GM10248 (cell line): ENCODE measurements around the gene PLEKHA7.

Experiments
- CTCF ChIA-PET: fragments of 300-600 bp; sonication (Branson Sonifier 250); formaldehyde crosslinking; extraction: SDS; loops from one replicate; lab custom pipeline; 2021; ENCODE audit warnings: antibody characterized with exemption; lab: Yijun Ruan, JAX
- POLR2A ChIA-PET: fragments of 350-650 bp; sonication (Branson Sonifier 250); formaldehyde crosslinking; extraction: SDS; loops from one replicate; lab custom pipeline; 2020; ENCODE audit warnings: antibody characterized with exemption; lab: Yijun Ruan, JAX
- DNase-seq: peaks from one replicate; pipeline ENCODE4 v3.0.0; 2012; ENCODE audit errors: extremely low spot score
- CTCF ChIP-seq: IDR thresholded peaks from 2 replicates; pipeline ENCODE4 v1.5.1; 2012; ENCODE audit warnings: mild to moderate bottlenecking, low read depth; ENCODE audit errors: extremely low read depth, missing control alignments, control extremely low read depth

PLEKHA7 gene

DNA sequence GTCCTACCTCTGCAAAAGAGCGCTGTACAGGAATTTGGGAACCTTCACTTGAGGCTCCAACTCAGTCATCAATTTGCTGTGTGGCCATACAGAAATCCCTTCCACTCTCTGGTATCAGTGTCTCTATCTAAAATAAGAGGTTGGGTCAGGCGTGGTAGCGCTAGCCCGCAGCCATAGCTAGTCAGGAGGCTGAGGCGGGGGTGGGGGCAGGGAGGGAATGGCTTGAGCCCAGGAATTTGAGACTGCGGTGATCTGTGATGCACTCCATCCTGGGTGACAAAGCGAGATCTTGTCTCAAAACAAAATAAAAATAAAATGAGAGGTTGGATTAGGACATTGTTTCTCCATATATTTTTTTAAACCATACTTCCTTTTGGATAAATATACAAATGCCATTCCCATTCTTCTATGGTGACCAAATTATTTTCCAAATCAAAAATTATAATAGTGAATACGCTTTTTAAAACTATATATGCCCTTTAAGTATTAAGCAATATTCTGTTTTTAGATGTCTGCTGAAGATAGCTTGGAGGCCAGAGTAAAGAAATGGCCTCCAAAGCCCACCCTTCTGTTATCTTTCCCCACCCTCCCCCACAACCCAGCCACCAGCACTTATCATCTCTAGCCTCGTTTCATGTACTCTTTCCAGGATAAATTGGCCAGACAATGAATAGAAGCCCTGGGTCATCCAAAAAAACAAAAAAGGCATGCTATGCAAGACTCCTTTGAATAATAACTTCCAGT, 87.2 kb downstream of the PLEKHA7 start:
- no peak for DNase-seq
- TF ChIP-seq CTCF, result no peak
- POLR2A ChIA-PET, result no interaction called here
- CTCF ChIA-PET, result interaction anchor here (1.5 to 5.0 kb wide), 2 partner anchors 14 to 20 kb away, joined by 4 to 21 read pairs; no protein-coding TSS in a partner anchor

DNA sequence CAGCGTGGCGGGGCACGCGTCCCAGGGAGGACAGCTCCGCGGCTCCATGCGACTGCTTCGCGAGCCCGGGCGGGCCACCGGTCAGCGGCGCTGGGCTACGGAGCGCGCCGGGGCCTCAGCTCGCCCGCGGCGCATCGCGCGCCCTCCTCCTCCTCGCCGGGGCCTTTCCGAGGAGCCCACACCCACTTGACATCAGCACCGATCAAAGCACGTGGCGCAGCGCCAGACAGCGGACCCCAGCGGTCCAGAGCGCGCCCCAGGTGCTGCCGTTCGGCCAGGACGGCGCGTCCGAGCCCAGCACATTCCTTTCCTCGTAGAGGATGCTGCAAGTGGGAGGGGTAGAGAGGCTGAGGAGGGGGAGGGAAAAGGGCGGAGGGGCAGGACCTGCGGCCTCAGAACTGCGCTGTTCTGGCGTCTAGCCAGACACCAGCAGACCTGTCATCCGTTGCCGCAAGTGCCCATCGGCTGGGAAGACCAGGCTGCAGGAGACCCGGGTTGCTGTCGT, 88.6 kb downstream of the PLEKHA7 start:
- POLR2A ChIA-PET, result no interaction called here
- DNase-seq, result peak; percentile 53
- no peak for TF ChIP-seq CTCF
- CTCF ChIA-PET, result interaction anchor here (0.8 to 2.1 kb wide), 3 partner anchors 9 to 51 kb away, joined by 3 to 6 read pairs (median 4); no protein-coding TSS in a partner anchor

DNA sequence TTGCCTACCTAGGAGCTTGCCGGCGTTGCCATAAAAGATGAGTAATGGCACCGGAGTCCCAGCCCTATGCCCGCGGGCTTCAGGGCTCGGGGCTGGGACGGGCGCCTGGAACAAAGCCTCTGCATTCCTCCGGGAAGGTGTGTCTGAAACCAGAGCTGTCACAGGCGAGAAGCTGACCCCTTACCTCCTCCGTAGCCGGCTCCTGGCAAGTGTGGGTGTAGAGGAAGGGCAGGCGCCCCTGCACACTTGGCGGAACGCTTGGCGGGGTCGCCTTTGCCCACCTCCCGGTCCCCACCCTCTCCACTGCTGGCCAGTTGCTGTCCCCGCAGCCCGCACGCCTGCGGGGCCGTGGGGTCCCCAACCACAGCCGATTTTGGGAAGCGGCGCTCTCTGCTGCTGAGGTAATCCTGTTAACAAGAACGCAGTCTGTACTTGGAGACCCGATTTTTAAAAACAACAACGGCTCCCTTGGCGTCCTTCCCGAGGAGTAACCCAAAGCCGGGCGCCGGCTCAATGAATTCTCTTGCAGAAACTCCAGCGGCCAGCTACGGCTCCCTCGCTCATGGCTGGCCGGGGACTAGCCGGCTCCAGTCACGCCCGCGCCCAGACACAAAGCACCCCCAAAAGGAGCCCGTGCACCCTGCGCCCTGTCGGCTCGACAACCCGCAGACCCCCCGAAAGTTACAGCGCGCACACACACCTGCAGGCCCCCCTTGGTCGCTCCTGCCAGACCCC, 89.2 kb downstream of the PLEKHA7 start:
- POLR2A ChIA-PET, result no interaction called here
- DNase-seq, result peak; percentile 42
- CTCF ChIA-PET, result interaction anchor here (0.8 to 2.1 kb wide), 3 partner anchors 10 to 50 kb away, joined by 3 to 6 read pairs (median 4); no protein-coding TSS in a partner anchor
- no peak for TF ChIP-seq CTCF

- ChIA-PET POLR2A (no interaction called here), CTCF (interaction anchor here (2.1 to 3.4 kb wide), 2 partner anchors 12 to 13 kb away, joined by 6 to 17 read pairs; no protein-coding TSS in a partner anchor)
- peak; percentile 72 for DNase-seq
- TF ChIP-seq CTCF, result no peak
These were observed 89.8 kb downstream of the PLEKHA7 start for GRCh38 chr11:16924462-16924825.

DNA sequence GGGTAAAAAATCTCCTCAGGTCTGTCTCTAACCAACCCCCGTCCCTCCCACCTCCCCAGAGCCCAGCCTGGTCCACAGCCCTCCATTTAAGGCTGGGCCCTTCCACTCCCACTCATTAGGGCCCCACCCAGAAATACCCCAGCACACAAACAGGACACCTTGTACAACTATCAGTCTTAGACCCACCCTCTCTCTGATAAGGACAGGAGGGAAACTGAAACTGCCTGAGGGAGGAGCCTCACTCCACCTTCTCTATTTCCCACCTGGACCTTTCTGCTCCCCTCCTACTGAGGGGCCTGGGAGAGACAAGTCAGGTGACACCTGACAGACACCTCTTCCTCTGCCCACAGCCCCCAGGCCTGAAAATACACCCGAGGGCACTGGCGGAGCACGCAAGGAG, 90.2 kb downstream of the PLEKHA7 start:
- TF ChIP-seq CTCF, result no peak

GRCh38 chr11:16921668-16922067, 92.5 kb downstream of the PLEKHA7 start:
- no peak for TF ChIP-seq CTCF
- CTCF ChIA-PET, result interaction anchor here (0.7 to 3.4 kb wide), 10 partner anchors 9 to 142 kb away, joined by 3 to 17 read pairs (median 6); no protein-coding TSS in a partner anchor
- POLR2A ChIA-PET, result interaction anchor here (0.9 kb wide), 1 partner anchor 20 kb away, joined by 3 read pairs; no protein-coding TSS in a partner anchor
- no peak for DNase-seq

More for the DNA sequence above, 90.2 kb downstream of the PLEKHA7 start:
- peak; percentile 45 for DNase-seq
- ChIA-PET POLR2A (no interaction called here), CTCF (interaction anchor here (2.1 to 3.4 kb wide), 2 partner anchors 12 to 13 kb away, joined by 6 to 17 read pairs; no protein-coding TSS in a partner anchor)
